ENCODE measurements around the gene CBS.
"Not testable (repeated sequence)": the region's sequence is repeated elsewhere in the genome, so short reads cannot be mapped to it uniquely, and the experiment has no call there.

Gene CBS

GRCh38 chr21:43024439-43025136, 51.0 kb downstream of the CBS start:
- no peak for DNase-seq (ENCODE audit: low spot score)

DNA sequence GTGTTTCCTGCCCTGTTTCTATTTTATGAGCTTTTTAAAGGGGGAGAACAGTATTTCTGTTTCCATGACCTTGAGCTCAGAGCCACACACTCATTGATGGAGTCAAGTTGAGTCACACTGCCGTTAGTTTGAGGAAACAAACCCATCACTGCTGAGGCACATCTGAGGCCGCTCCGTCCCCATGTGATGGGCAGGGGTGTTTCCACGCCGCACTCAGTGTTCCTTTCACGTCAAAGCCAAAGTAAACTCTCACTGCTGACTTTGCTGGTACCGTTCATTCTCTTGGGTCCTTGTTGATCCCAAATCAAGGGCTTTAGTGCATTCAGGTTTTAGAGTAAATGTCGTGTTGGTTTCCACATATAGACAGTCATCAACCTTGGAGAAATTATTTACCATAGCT, 52.5 kb downstream of the CBS start:
- no peak for DNase-seq (ENCODE audit: low spot score)

GRCh38 chr21:43021756-43022600, 53.7 kb downstream of the CBS start:
- no peak for DNase-seq (ENCODE audit: low spot score)

DNA sequence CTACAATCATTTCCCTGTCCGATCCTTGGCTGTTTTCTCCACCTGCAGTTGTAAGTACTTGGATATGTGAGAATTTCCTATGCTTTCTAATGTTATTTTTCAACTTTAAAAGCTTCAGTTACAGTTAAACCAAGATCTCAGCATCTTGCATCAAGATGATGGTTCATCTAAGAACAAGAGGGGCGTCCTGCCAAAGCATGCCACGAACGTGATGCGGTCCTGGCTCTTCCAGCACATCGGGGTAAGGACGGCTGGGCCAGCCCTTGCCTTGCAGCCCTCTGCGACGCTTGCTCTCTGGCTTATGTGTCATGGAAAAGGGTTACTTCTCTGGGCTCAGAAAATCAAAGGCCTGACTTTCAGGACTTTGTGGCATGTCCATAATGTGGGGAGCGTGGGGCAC, 54.4 kb downstream of the CBS start:
- no peak for DNase-seq (ENCODE audit: low spot score)

- DNase-seq (ENCODE audit: low spot score): no peak
Observed at GRCh38 chr21:43020771-43021170, 54.9 kb downstream of the CBS start.

GRCh38 chr21:43020177-43020576, 55.5 kb downstream of the CBS start:
- DNase-seq (ENCODE audit: low spot score): no peak

DNA sequence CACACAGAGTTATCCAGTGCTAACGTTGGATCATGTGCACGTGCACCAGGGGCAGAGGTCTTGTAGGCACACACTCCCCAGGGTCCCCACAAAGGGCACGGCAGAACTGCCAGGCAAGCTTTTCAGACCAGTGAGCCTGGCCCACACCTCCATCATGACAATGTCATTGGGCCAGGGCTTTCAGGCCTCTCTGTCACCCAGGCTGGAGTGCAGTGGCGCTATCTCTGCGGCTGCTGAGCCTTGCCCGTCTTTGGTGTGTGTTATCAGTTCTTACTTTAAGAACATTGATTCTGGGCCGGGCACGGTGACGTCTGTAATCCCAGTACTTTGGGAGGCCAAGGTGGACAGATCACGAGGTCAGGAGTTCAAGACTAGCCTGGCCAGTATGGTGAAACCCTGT, 57.1 kb downstream of the CBS start:
- no peak for DNase-seq (ENCODE audit: low spot score)

DNA sequence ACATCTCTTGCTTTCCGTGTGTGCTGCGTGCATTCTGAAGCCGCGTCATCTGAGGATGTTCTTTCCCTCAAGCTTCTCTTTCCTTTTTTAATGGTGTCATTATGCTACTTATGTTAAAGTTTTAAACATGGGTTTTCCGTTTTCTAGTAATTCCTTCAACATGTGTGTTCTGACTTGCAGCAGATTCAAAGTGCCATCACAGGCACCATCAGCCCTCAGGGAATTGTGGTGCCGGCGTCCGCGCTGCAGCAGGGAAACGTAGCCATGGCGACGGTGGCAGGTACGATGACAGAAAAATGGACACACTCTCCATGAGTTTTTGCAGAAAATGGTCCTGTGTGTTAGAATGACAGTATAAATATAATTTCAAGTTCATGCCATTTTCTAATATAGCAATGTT, 58.9 kb downstream of the CBS start:
- no peak for DNase-seq (ENCODE audit: low spot score)

DNA sequence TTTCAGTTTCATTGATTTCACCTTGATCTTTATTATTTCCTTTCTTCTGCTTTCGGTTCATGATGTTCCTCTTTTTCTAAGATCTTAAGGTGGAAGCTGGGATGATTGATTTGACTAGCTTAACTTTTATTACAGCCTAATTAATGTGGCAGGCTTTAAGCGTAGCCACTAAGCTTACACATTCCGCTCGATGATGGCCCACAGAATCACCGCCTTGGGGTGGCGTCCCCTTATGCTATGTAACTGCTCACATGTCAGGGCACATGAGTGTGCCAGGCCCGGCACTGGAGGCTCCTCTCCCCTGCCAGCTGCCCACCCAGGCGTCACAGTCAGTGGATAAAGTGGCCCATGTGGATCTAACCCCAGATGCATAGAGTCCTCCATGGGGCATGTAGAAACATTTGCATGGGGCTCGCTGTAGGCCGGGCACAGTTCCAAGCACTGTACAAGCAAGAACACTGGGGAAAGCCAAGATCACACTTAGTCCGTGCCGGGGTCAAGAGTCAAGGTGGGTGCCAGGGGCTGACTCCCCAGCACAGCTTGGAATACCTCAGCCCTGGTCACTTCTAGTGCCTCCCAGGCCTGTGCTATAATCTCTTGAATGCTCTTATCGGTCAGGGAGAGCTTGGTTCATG, 59.6 kb downstream of the CBS start:
- no peak for DNase-seq (ENCODE audit: low spot score)

GRCh38 chr21:43012596-43012995, 63.0 kb downstream of the CBS start:
- no peak for DNase-seq (ENCODE audit: low spot score)

GRCh38 chr21:43006874-43007208, 68.8 kb downstream of the CBS start:
- no peak for DNase-seq (ENCODE audit: low spot score)

- DNase-seq (ENCODE audit: low spot score): not testable (repeated sequence)
Observed at GRCh38 chr21:43006051-43006873, 69.4 kb downstream of the CBS start.

- DNase-seq (ENCODE audit: low spot score): no peak
Observed at GRCh38 chr21:43005635-43006034, 70.0 kb downstream of the CBS start.

DNA sequence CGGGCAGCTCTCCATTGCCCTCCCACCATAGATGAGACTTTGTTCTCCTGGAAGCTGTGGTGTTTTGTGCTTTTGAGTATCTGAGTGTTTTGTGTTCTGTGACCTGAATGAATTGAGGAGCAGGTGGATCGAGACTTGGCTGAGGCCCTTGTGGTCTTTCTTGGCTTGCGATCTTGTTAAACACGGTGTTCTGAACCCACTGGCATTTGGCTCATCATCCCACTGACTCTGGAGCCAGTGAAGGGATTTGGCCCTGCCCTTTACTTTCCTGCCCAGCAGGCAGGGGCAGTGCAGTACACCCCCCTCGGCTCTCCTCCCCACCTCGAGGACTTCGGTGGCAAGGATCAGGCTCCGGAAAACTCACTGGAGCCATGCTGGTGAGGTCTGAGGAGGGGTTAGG, 70.7 kb downstream of the CBS start:
- no peak for DNase-seq (ENCODE audit: low spot score)

Data from CD4-positive, alpha-beta T cell treated with Interleukin-2 at 100 ng/mL for 4 hours (primary cell).